GM19099 (cell line): ENCODE data around the gene ZNF101.

ENCODE experiments used
- POLR2A ChIP-seq: IDR thresholded peaks from 3 replicates; pipeline ENCODE4 v1.6.1; 2011; ENCODE audit warnings: low read depth; ENCODE audit not compliant: insufficient read length; ENCODE audit errors: extremely low read depth

The ZNF101 gene

DNA sequence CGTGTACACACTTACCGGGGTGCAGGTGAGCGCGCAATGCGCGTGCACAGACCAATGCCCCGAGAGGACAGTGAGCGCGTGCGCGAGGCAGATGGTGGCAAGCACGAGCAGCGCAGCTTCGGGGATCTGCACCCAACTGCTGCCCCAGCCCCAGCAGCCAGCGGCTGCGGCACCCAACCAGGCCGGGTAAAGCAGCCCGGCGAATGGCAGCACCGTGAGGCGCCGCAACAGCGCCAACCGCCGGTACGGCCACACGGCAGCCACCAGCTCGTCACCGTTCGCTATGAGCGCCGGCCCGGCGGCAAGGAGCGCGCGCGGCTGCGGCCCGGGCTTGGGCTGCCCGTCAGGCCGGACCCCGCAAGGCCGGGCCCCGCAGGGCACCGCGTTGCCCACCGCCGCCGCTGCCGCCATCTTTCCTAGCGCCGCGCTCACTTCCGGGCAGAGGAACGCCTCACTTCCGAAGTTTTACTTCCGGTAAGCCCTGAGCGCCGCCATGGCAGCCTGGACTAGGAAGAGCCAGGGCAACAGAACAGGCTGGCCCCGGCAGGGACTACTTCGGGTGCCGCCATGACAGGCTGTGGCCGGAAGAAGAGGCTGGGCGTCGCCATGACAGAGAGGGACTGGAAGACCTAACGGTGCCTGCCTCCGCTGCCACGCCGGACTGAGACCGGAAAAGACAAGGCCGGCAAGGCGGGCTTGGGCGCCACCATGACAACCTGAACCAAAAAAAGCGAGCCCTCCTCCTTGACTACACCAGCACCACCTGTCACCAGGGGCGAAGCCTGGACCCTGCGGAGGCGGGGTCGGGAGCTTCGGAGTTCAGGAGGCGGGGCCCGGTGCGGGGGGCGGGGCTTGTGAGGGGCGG lies 5.2 kb upstream of the ZNF101 start, which contains the start of gene ATP13A1:
ATP13A1 (minus strand) TSS at position 421 of the 865 bp plus-strand sequence; CDS start at position 411, 10 bp downstream.
- TF ChIP-seq POLR2A: peak; percentile 87

DNA sequence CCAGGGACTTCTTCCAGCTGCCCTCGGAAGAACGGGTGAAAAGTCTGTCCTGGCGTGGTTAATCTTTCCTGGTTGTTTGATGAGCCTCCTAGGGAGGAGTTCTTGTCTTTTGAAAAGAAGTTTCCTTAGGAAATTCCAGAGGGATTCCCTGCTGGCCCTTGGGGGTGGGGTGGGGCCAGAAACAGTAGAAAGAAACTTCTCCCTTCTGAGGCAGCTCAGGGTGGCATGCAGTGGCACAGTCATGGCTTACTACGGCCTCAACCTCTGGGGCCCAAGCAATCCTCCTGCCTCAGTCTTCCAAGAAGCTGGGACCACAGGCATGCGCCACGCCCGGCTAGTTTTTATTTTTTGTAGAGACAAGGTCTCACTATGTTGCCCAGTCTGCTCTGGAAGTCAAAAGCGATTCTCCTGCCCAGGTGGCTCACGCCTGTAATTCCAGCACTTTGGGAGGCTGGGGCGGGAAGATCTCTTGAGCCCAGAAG lies 1.5 kb downstream of the ZNF101 start:
- no peak for TF ChIP-seq POLR2A

DNA sequence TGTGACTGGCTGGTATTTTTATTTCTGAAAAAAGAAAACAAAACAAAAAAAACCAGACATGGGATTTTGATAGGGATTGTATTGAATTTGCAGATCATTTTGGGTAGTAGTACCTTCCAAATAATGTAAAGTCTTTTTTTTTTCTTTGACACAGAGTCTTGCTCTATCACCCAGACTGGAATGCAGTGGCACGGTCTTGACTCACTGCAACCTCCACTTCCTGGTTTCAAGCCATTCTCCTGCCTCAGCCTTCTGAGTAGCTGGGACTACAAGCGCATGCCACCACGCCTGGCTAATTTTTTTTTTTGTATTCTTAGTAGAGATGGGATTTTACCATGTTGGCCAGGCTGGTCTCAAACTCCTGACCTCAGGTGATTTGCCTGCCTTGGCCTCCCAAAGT lies 4.2 kb downstream of the ZNF101 start:
- TF ChIP-seq POLR2A: no peak

DNA sequence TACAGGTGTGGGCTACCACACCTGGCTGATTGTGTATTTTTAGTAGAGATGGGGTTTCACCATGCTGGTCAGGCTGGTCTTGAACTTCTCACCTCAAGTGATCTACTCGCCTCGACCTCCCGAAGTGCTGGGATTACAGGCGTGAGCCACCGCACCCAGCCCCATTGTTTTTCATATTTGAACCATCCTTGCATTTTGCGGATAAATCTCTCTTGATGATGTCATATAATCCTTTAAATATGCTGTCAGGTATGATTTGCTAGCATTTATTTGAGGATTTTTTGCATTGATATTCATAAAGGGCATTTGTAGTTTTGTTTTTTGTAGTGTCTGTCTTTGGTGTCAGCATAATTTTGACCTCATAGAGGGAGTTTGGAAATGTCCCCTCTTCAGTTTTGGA lies 5.7 kb downstream of the ZNF101 start:
- TF ChIP-seq POLR2A: no peak

DNA sequence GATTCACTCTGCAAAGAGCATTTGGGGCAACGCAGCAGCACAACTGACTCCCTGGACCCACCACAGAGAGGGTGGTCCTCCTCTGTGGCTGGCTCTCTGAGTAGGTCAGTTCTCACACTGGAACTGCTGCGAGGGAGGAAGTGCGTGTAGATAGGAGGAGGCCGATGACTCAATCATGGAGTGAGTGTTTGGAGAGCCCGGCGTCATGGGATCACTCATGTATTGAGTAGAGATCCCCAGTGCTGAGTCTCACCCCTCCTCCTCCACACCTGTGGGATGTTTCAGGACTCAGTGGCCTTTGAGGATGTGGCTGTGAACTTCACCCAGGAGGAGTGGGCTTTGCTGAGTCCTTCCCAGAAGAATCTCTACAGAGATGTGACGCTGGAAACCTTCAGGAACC lies 8.9 kb downstream of the ZNF101 start:
- TF ChIP-seq POLR2A: no peak

DNA sequence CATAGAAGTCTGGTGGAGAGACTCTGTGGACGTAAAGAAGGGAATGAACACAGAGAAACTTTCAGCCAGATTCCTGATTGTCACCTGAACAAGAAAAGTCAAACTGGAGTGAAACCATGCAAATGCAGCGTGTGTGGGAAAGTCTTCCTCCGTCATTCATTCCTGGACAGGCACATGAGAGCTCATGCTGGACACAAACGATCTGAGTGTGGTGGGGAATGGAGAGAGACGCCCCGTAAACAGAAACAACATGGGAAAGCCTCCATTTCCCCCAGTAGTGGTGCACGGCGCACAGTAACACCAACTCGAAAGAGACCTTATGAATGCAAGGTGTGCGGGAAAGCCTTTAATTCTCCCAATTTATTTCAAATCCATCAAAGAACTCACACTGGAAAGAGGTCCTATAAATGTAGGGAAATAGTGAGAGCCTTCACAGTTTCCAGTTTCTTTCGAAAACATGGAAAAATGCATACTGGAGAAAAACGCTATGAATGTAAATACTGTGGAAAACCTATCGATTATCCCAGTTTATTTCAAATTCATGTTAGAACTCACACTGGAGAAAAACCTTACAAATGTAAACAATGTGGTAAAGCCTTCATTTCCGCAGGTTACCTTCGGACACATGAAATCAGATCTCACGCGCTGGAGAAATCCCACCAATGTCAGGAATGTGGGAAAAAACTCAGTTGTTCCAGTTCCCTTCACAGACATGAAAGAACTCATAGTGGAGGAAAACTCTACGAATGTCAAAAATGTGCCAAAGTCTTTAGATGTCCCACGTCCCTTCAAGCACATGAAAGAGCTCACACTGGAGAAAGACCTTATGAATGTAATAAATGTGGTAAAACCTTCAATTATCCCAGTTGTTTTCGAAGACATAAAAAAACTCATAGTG lies 10.8 kb downstream of the ZNF101 start:
- no peak for TF ChIP-seq POLR2A

DNA sequence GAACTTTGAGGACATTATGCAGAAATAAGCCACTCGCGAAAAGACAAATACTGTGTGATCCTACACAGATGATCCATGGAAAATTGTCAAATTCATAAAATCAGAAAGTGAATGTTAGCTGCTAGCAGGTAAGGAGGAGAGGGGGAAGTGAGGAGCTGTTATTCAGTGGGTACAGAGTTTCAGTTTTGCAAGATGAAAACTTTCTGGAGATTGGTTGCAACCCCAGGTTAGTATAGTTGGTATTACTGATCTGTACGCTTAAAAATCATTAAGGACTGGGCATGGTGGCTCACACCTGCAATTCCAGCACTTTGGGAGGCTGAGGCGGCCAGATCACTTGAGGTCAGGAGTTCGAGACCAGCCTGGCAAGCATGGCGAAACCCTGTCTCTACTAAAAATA lies 17.9 kb downstream of the ZNF101 start:
- no peak for TF ChIP-seq POLR2A

DNA sequence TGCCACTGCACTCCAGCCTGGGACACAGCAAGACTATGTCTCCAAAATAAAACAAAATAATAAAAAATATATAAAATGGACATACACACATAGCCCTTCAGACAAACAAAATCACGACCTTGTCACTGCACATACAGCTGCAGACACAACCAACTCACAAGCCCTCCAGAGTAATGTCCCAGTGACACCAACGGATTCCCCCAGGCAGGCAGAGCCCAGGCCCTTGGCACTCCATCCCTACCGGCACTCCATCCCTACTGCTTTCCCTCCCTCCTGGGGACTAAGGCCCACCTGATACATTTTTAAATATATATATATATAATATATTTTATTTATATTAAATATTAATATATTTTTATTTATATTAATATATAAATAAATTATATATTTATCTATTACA lies 18.5 kb downstream of the ZNF101 start:
- no peak for TF ChIP-seq POLR2A

DNA sequence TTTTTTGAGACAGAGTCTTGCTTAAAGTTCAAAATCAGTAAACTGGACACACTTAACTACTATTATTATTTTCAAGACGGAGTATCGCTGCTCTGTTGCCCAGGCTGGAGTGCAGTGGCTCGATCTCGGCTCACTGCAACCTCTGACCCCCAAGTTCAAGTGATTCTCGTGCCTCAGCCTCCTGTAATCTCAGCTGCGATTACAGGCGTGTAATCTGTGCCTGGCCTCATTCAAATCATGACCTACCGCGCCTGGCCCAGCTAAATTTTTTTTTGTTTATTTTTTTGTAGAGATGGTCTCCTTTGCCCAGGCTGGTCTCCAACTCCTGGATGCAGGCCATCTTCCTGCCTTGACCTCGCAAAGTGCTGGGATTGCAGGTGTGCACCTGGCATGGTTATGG lies 23.0 kb downstream of the ZNF101 start:
- no peak for TF ChIP-seq POLR2A

DNA sequence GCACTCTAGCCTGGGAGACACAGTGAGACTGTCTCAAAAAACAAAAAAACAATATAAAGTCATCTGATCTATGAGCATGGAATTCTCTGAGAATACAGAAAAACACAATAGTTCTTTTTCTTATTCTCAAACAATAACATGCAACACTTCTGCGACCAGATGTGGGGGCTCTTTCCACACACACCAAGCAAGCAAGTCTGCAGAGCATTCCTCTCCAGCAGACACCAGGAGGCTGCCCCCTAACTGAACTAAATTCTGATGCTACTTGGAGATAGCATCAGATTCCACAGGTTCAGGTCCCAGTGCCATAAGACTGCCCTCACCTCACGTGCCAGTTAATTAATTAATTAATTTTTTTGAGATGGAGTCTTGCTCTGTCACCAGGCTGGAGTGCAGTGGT lies 27.7 kb downstream of the ZNF101 start:
- TF ChIP-seq POLR2A: no peak

DNA sequence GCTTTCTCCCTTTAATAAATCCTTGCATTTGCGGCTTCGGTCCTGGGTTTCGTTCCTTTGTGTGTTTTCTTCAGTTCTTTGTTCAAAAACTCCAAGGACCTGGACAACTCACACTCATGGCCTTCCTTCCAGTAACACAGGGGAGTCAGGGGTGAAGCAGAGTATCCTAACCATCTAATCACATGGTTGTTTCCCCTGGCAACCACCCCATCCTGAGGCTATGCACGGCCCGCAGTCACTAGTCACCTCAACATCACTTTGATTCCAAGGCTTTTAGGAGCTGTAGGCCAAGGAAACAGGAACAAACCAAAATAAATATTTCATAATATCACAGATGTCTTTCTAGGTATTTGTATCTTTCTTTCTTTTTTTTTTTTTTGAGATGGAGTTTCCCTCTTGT lies 28.9 kb downstream of the ZNF101 start:
- no peak for TF ChIP-seq POLR2A

DNA sequence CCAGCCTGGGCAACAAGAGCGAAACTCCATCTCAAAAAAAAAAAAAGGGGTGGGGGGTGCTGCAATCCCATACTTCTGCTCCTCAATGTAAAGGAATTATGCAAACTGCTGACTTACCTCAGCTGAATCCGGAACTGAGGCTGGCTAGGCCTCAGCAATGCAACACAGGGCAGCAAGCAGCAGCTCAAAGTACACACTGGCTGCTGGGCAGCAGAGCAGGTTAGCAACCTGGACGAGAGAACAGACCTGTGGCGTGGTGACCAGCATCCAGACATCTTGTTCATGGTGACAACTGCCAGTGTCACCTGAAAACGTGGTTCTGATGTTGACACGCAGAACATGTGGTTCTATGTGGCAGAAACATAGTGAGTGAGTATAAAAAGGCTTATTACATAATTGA lies 36.2 kb downstream of the ZNF101 start:
- no peak for TF ChIP-seq POLR2A

DNA sequence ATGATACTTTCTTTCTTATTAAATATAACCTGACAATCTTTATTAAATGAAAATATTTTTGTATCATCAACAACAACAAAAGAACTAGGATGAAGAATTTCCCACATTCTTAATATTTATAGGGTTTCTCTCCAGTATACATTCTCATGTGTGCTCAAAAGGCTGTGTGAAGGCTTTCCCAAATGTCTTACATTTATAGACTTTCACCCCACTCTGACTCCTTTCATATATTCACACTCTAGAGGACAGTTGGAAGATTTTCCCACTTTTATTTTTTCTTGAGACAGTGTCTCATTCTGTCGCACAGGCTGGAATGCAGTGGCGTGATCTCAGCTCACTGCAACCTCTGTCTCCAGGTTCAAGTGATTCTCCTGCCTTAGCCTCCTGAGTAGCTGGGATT lies 41.9 kb downstream of the ZNF101 start:
- no peak for TF ChIP-seq POLR2A

DNA sequence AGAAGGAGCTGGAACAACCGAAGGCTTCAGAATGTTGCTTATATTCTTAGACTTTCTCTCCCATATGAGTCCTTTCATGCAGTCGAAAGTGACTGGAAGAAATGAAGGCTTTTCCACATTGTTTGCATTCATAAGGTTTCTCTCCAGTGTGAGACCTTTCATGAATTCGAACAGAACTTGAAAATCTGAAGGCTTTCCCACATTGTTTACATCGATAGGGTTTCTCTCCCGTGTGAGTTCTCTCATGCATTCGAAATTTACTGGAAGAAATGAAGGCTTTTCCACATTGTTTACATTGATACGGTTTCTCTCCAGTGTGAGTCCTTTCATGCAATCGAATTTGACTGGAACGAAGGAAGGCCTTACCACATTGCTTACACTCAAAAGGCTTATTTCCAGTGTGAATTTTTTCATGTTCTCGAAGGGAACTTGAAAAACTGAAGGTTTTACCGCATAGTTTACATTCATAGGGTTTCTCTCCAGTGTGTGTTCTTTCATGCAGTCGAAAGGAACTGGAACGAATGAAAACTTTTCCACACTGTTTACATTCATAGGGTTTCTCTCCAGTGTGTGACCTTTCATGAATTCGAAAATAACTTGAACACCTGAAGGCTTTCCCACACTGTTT lies 42.8 kb downstream of the ZNF101 start:
- no peak for TF ChIP-seq POLR2A
